PFSK-1 (cell line): ENCODE data around the gene ROMO1.

Source experiments
- FOXP2 ChIP-seq: optimal IDR thresholded peaks from 2 replicates; pipeline ENCODE3; 2011; ENCODE audit warnings: borderline replicate concordance, control low read depth, inconsistent platforms; ENCODE audit not compliant: insufficient read depth; ENCODE audit errors: extremely low read length, extremely low read depth
- POLR2AphosphoS5 ChIP-seq: IDR thresholded peaks from 2 replicates; pipeline ENCODE4 v1.6.1; 2012; ENCODE audit warnings: low read depth, mild to moderate bottlenecking, control low read depth, low read length, moderate library complexity
- SIN3A ChIP-seq: IDR thresholded peaks from 2 replicates; pipeline ENCODE4 v1.6.1; 2012; ENCODE audit warnings: mild to moderate bottlenecking, low read length, moderate library complexity, borderline replicate concordance; ENCODE audit not compliant: insufficient read depth
- TF ChIP-seq, protein P1 (sequence below), 2 experiments: IDR thresholded peaks; 2 replicates each; pipeline versions ENCODE4 v1.6.1 to v1.8.0; 2011 to 2012; ENCODE audit warnings: low read depth in 2 of 2, low read length in 2 of 2, control low read depth in 1 of 2, inconsistent platforms in 1 of 2, mild to moderate bottlenecking in 1 of 2, moderate library complexity in 1 of 2; ENCODE audit not compliant: insufficient read depth in 1 of 2

DNA sequence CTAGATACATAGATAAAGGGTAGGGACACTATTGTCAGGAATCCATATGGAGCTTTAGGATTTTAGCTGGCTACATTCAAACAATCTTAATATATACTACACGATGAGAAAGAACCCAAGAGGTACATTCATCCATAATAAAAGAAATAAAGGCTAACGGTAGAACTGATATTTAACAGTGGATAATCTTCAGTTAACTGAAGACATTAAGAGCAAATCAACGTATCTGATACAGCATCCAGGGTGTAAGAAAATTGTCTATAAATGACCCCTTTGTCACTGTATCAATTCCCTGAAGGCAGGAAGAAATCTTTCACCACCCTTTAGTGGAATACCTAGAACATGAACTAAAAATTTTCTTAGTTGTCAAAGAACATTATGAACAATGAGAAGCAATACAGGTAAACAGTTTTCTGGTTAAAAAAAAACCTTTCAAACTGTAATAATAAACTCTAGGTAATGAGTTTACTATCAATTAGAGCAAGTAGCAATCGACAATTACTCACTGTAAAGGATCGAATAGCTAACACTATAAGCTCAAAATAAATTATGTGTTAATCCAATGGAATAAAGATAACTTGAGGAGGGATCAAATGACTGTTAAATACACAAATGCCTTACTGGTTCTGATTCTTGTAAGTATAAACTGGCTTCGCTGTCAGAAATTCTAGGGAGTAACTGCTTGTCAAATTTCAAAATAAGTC, 11.8 kb downstream of the ROMO1 start:
- TF ChIP-seq POLR2AphosphoS5 (no peak), FOXP2 (no peak), SIN3A (no peak)
- TF ChIP-seq, protein P1, sequence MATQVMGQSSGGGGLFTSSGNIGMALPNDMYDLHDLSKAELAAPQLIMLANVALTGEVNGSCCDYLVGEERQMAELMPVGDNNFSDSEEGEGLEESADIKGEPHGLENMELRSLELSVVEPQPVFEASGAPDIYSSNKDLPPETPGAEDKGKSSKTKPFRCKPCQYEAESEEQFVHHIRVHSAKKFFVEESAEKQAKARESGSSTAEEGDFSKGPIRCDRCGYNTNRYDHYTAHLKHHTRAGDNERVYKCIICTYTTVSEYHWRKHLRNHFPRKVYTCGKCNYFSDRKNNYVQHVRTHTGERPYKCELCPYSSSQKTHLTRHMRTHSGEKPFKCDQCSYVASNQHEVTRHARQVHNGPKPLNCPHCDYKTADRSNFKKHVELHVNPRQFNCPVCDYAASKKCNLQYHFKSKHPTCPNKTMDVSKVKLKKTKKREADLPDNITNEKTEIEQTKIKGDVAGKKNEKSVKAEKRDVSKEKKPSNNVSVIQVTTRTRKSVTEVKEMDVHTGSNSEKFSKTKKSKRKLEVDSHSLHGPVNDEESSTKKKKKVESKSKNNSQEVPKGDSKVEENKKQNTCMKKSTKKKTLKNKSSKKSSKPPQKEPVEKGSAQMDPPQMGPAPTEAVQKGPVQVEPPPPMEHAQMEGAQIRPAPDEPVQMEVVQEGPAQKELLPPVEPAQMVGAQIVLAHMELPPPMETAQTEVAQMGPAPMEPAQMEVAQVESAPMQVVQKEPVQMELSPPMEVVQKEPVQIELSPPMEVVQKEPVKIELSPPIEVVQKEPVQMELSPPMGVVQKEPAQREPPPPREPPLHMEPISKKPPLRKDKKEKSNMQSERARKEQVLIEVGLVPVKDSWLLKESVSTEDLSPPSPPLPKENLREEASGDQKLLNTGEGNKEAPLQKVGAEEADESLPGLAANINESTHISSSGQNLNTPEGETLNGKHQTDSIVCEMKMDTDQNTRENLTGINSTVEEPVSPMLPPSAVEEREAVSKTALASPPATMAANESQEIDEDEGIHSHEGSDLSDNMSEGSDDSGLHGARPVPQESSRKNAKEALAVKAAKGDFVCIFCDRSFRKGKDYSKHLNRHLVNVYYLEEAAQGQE (IDR thresholded peaks at IDR 0.05; ENCODE audit: insufficient read depth in 1 of 2, low read depth in 2 of 2, low read length in 2 of 2) = no peak
